Duodenal mucosa (tissue), 2 donors: Measurements from ENCODE around the gene VSTM2L.

Source experiments
- H3K27ac ChIP-seq: one replicate; pipeline ENCODE4 v1.7.0; 2013; ENCODE audit warnings: low read depth, low read length
- H3K27me3 ChIP-seq, 2 donors: one replicate each; pipeline ENCODE4 v1.7.0; 2013; ENCODE audit warnings: low read length in 2 of 2, control low read depth in 1 of 2; ENCODE audit not compliant: insufficient read depth in 2 of 2, control insufficient read depth in 1 of 2
- H3K36me3 ChIP-seq, 2 donors: one replicate each; pipeline ENCODE4 v1.7.0; 2013; ENCODE audit warnings: low read length in 2 of 2, control low read depth in 1 of 2; ENCODE audit not compliant: insufficient read depth in 2 of 2, control insufficient read depth in 1 of 2
- H3K4me1 ChIP-seq, 2 donors: one replicate each; pipeline ENCODE4 v1.7.0; 2013; ENCODE audit warnings: low read length in 2 of 2, control low read depth in 1 of 2; ENCODE audit not compliant: insufficient read depth in 2 of 2, control insufficient read depth in 1 of 2
- H3K4me3 ChIP-seq, 2 donors: one replicate each; pipeline ENCODE4 v1.7.0; 2013; ENCODE audit warnings: low read length in 2 of 2, low read depth in 1 of 2
- H3K9ac ChIP-seq, 2 donors: one replicate each; pipeline ENCODE4 v1.7.0; 2013; ENCODE audit warnings: low read length in 2 of 2, low read depth in 1 of 2
- H3K9me3 ChIP-seq, 2 donors: one replicate each; pipeline ENCODE4 v1.7.0; 2013; ENCODE audit warnings: low read length in 2 of 2, control low read depth in 1 of 2; ENCODE audit not compliant: control insufficient read depth in 1 of 2

Gene VSTM2L

DNA sequence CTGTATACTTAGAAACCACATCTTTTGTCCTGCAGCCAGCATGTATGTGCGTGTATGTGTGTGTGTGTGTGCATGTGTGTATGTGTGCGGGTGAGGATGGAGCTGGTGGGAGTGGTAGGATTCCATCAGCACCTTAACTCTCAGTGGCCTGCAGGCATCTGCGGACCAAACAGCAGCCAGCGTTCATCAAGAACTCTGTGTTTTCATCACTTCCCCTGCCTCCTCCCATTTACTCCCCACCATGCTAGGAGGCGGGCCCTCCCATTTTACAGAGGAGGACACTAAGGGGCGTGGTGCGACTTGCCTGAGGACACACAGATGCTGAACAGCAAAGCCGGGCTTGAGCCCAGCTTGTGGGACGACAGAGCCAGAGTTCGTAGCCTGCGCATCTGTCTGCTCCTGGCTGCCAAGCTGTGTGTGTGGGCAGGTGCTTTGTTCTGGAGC lies 8.9 kb downstream of the VSTM2L start:
- Histone ChIP-seq H3K27me3 (peaks cover 31 to 38% of the 10 kb centered on the region in 2 donors), H3K36me3 (no peaks in the 10 kb centered on the region), H3K9me3 (no peaks in the 10 kb centered on the region), H3K9ac (no peak overlapping the region), H3K27ac (no peak overlapping the region), H3K4me1 (peaks cover 0 to 9% of the 10 kb centered on the region in 2 donors), H3K4me3 (no peak overlapping the region)

DNA sequence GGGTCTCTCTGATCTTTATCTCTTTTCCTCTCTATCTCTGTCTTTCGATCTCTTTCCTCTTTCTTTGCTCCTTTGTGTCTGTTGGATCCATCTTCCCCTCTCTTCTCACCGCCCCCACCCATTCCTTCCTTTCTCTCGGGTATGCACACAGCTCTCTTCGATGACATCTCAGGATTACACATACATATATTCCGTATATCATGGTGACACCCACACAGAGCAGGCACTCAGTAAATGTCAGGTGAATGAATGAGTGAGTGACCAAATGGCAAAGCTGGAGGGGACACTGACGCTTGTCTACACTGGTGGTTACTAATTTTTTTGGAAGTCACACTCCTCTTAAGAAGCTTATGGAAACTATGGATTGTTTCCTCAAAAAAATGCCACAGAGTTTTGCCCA lies 9.9 kb downstream of the VSTM2L start:
- peaks cover 33 to 43% of the 10 kb centered on the region in 2 donors for H3K27me3 ChIP-seq
- no peak overlapping the region for H3K27ac ChIP-seq

DNA sequence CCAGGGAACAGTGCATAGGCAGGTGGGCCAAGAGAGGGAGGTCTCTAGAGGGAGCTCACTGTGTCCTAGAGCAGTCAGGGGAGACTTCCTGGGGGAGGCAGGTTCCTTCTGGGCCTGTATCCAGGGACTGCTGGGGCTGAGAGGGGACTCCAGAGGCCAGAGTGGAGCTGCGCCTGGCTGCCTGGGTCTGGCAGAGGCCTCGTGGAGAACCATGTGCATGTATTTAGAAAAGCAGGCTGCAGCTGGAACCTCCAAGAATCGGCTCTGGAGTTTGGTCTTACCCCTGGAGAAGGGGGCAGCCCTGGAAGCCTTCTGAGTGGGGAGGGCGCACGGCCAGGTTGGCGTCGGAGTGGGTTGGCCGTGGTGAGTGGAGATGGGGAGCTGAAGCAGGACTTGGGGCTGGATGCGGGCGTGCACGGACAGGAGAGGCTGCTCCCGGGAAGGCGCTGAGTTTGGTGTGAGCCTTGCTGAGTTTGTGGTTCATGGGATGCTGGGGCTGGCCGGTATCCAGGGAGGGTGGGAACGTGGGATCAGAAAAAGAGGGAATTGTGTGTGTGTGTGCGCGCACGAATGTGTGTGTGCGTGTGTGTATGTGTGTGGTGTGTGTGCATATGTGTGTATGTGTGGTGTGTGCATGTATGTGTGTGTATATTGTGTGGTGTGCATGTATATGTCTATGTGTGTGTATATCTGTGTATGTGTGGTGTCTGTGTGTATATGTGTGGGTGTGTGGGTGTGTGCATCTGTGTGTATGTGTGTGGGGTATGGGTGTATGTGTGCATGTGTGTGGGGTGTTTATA lies 10.8 kb downstream of the VSTM2L start:
- H3K4me1 ChIP-seq = peaks cover 0 to 9% of the 10 kb centered on the region in 2 donors
- no peaks in the 10 kb centered on the region for H3K9me3 ChIP-seq
- H3K27me3 ChIP-seq = peaks cover 35 to 43% of the 10 kb centered on the region in 2 donors
- no peak overlapping the region for H3K9ac ChIP-seq
- no peak overlapping the region for H3K27ac ChIP-seq
- H3K4me3 ChIP-seq = no peak overlapping the region
- H3K36me3 ChIP-seq = no peaks in the 10 kb centered on the region

More for the DNA sequence above, 9.9 kb downstream of the VSTM2L start:
- Histone ChIP-seq H3K9me3 (no peaks in the 10 kb centered on the region), H3K4me3 (no peak overlapping the region), H3K9ac (no peak overlapping the region), H3K36me3 (no peaks in the 10 kb centered on the region), H3K4me1 (peaks cover 0 to 9% of the 10 kb centered on the region in 2 donors)

DNA sequence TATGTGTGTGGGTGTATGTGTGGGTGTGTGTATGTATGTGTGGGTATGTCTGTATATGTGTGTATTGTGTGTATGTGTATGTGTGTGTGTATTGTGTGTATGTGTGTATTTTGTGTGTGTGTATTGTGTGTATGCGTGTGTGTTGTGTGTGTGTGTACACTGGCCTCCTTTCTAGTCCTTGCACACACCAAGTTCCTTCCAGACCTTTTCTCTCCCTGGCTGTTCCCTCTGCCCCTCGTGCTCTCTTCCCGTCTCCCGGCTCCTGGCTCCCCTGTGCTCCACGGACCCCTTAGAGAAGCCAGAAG lies 11.4 kb downstream of the VSTM2L start:
- Histone ChIP-seq H3K9ac (no peak overlapping the region), H3K4me1 (peaks cover 0 to 9% of the 10 kb centered on the region in 2 donors), H3K36me3 (no peaks in the 10 kb centered on the region), H3K27me3 (peaks cover 35 to 43% of the 10 kb centered on the region in 2 donors), H3K4me3 (peak overlapping the region in 1 of 2 donors; percentile 36), H3K27ac (no peak overlapping the region), H3K9me3 (no peaks in the 10 kb centered on the region)

DNA sequence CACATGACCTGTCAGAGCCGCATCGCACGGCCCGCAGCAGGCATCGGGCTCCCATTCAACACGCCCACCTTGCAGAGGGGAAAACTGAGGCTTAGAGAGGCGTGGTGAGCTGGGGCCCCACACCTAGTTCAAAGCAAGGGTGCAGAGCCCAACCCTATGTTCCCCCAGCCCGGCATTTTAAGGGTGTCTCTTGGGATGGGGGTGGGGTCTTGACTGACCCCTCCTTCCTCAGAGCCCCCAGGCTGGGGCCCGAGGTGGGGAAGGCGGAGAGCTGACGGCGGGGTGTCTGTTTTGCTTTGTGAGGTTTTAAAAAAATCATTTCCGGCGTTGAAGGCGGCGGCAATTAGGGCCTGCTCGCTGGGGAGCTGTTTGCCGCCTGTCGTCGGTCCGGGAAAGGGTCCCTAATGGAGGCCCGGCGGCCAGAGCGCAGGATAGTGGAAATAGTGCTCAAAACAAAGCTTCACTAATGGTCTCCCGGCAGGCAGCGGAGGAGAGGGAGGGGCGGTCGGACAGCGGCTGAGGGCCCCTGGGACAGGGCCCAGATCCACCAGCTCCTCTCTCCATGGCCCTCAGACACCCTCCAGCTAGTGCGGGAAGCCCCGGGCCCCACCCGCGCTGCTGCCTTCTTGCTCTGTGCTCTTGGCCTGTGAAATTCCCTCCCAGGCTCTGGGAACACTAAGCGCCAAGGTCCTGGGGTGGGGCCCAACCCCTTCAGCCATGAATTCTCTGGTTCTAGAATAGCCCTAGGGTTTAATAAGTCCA lies 11.9 kb downstream of the VSTM2L start:
- peaks cover 0 to 9% of the 10 kb centered on the region in 2 donors for H3K4me1 ChIP-seq
- H3K36me3 ChIP-seq = no peaks in the 10 kb centered on the region
- H3K27ac ChIP-seq = no peak overlapping the region
- H3K4me3 ChIP-seq = peak overlapping the region; percentile 35 to 36
- no peaks in the 10 kb centered on the region for H3K9me3 ChIP-seq
- H3K27me3 ChIP-seq = peaks cover 34 to 43% of the 10 kb centered on the region in 2 donors
- H3K9ac ChIP-seq = no peak overlapping the region

DNA sequence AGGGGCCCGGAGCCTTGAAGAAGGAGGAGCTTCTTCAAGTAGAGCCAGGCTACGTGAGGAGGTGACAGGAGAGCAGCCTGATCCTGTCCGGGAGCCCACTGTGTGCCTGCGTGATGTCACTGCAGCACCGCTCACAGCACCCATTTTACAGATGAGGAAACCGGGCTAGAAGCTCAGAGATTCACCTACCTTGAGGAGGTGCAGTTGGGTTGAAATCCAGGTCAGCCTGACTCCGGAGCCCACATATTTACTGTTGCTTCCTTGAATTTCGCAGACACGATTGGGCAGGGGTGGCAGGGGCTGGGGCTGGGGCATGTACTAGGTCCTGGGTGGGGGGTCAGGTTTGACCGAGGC lies 12.5 kb downstream of the VSTM2L start:
- Histone ChIP-seq H3K4me1 (peaks cover 0 to 9% of the 10 kb centered on the region in 2 donors), H3K9me3 (no peaks in the 10 kb centered on the region), H3K36me3 (no peaks in the 10 kb centered on the region), H3K27ac (no peak overlapping the region), H3K9ac (no peak overlapping the region), H3K4me3 (no peak overlapping the region), H3K27me3 (peaks cover 34 to 43% of the 10 kb centered on the region in 2 donors)

DNA sequence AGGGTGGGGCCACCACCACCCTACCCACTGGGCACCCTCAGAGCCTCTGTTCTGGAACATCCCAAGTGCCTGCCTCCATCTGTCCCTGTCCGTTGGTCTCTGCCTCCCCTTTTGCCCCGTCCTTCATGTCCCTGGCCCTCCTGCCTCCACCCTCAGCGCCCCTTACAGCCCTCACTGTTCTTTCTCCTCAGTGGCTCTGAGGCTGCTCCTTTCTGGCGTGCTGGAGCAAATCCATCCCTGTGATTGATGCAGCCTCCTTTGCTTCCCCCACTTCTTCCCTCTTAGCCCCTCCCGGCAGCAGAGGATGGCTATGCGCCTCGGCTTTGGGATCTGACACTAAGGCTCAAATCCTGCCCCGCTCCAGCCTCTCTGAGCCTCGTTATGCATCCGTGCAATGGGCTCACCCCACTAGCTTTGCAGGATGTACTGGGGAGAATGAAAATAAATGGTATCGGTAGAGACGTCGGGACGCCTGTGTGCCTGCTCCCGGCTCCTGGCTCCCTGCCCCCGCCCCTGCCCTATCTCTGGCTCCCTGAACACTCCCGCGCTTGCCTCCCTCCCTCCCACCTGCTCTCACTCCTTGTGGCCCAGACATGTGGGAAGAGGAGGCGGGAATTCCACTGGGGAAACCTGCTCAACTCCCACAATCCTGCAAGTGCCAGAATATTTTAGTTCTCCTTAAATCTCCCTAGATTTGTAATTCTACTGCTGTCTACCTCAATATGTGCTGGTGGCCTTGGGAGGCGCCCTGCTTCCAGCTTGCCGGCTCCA lies 13.1 kb downstream of the VSTM2L start:
- H3K4me1 ChIP-seq = peaks cover 0 to 9% of the 10 kb centered on the region in 2 donors
- H3K27ac ChIP-seq = no peak overlapping the region
- peaks cover 34 to 43% of the 10 kb centered on the region in 2 donors for H3K27me3 ChIP-seq
- no peak overlapping the region for H3K4me3 ChIP-seq
- no peaks in the 10 kb centered on the region for H3K9me3 ChIP-seq
- no peaks in the 10 kb centered on the region for H3K36me3 ChIP-seq
- no peak overlapping the region for H3K9ac ChIP-seq

DNA sequence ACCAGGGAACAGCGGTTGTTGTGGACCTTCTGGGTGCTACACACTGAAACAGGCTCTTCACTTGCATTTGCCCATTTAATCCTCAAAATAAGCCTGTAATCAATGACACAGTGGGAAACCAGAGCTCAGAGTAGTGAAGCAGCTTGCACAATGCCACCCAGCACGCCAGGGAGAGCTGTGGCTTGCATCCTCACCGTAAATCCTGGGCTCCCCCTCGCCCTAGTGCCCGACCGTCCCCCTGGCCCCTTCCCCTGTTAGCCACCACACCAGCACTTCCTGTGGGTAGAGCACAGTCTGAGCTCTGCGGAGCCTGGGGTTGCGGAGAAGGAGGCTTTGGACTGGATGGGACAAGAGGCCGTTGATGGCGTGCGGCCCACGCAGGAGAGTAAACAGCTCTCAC lies 14.5 kb downstream of the VSTM2L start:
- Histone ChIP-seq H3K4me1 (peaks cover 0 to 9% of the 10 kb centered on the region in 2 donors), H3K27ac (no peak overlapping the region), H3K4me3 (no peak overlapping the region), H3K9me3 (no peaks in the 10 kb centered on the region), H3K9ac (no peak overlapping the region), H3K27me3 (peaks cover 31 to 32% of the 10 kb centered on the region in 2 donors), H3K36me3 (no peaks in the 10 kb centered on the region)

DNA sequence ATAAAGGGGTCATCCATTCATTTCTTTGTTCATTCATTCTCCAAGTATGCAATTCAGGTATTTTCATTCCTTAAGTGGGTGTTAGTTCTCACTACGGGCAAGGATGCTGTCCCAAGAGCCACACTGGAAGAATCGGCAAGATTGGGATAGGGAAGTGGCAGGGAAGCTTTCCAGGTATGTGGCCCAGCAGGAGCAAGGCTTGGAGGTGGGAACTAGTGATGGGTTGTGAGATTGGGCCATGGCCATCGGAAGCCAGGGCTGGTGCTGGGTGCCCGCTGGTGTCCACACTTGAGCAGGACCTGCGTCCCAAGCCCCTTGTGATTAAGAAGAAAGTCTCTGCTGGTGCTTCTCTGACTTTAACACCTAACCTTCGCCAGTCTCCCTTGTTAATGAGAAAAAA lies 15.1 kb downstream of the VSTM2L start:
- peaks cover 26 to 28% of the 10 kb centered on the region in 2 donors for H3K27me3 ChIP-seq
- H3K9me3 ChIP-seq = no peaks in the 10 kb centered on the region
- H3K9ac ChIP-seq = no peak overlapping the region
- H3K4me1 ChIP-seq = peaks cover 0 to 9% of the 10 kb centered on the region in 2 donors
- no peaks in the 10 kb centered on the region for H3K36me3 ChIP-seq
- H3K27ac ChIP-seq = no peak overlapping the region
- no peak overlapping the region for H3K4me3 ChIP-seq
